ENCODE measurements around the gene AKAP1. TPM values are rescaled to one million over a fixed set of nuclear protein-coding genes. Genes with fewer than 3 reads are reported as not detected.

Gene AKAP1
- polyA plus RNA-seq, 1 experiment: 6.5 TPM

DNA sequence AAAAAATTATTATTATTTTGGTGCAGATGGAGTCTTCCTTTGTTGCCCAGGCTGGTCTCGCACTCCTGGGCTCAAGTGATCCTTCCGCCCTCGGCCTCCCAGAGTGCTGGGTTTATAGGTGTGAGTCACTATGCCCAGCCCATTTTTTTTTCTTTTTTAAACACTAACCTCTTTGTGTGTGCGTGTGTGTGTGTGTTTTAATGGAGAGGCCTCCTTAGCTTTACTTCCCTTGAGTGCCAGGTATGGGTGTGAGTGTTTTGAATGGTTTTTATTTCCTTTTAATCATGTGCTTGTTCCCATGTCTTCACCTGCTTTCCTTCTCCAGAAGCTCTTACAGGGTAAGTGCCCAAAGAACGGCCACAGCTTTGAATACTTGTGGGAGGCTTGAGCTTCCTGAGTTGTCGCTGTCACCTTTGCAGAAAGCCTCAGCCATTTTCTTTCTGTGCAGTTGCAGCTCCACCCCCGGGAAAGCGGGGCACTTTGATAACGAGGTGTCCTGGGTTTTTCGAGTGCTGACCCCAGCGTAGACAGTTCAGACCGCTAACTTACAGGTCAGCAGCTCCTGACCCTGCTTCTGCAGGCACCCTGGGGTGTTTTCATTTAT lies 22.6 kb downstream of the AKAP1 start:
- DNase-seq (ENCODE audit: low read depth, low spot score): no peak
- CTCF ChIA-PET: interaction anchor here (0.5 to 1.9 kb wide), 4 partner anchors 15 to 1142 kb away, joined by 4 to 5 read pairs (median 4); no protein-coding TSS in a partner anchor

DNA sequence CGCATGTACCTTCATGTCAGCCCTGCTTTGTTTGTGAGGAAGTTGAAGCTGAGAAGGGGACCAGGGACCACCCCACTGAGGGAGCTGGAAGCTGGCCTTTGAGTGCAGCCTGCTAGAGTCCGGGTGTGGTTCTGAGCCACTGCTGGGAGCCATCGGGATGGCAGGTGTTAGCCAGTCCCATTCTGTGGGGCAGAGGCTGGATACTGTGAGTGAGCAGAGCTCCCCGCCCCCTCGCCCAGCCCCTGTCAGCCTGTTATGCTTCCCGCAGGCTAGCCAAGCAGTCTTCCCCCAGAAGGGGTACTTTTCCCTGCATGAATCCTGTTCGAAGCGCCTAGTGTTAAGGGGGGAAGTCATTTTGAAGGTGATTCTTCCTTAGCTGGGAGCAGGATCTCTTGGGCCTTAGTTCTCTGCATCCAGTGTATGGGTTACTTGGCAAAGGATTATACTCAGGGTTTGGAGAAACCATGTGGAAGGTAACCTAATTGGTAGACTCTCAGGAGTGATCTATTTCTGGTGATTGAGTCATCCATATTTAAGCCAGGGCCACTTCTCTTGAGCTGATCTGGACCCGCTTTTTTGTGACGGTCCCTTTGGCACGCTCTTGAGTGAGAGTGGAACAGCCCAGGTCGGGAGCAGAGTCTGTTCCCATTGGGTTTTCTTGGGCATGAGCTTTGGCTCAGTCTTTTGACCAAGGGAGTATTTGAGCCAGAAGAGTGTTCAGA lies 23.8 kb downstream of the AKAP1 start:
- Histone ChIP-seq H3K27me3 (ENCODE audit: control insufficient read depth, insufficient read depth, low read length) (no peaks in the 10 kb centered on the region), H3K9me3 (ENCODE audit: control insufficient read depth, insufficient read depth, low read length) (no peaks in the 10 kb centered on the region), H3K4me3 (ENCODE audit: low read depth, low read length) (no peak overlapping the region), H3K27ac (ENCODE audit: low read depth, low read length) (no peak overlapping the region)
- CTCF ChIA-PET: interaction anchor here (1.3 to 2.0 kb wide), 2 partner anchors 12 to 891 kb away, joined by 4 to 9 read pairs; no protein-coding TSS in a partner anchor
- TF ChIP-seq, protein P1, sequence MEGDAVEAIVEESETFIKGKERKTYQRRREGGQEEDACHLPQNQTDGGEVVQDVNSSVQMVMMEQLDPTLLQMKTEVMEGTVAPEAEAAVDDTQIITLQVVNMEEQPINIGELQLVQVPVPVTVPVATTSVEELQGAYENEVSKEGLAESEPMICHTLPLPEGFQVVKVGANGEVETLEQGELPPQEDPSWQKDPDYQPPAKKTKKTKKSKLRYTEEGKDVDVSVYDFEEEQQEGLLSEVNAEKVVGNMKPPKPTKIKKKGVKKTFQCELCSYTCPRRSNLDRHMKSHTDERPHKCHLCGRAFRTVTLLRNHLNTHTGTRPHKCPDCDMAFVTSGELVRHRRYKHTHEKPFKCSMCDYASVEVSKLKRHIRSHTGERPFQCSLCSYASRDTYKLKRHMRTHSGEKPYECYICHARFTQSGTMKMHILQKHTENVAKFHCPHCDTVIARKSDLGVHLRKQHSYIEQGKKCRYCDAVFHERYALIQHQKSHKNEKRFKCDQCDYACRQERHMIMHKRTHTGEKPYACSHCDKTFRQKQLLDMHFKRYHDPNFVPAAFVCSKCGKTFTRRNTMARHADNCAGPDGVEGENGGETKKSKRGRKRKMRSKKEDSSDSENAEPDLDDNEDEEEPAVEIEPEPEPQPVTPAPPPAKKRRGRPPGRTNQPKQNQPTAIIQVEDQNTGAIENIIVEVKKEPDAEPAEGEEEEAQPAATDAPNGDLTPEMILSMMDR (IDR thresholded peaks at IDR 0.05; ENCODE audit: low read depth, low read length): no peak
- POLR2A ChIA-PET: no interaction called here
- DNase-seq (ENCODE audit: low read depth, low spot score): no peak

More for the DNA sequence above, 22.6 kb downstream of the AKAP1 start:
- Histone ChIP-seq H3K27ac (ENCODE audit: low read depth, low read length) (no peak overlapping the region), H3K4me3 (ENCODE audit: low read depth, low read length) (no peak overlapping the region), H3K9me3 (ENCODE audit: control insufficient read depth, insufficient read depth, low read length) (no peaks in the 10 kb centered on the region), H3K27me3 (ENCODE audit: control insufficient read depth, insufficient read depth, low read length) (no peaks in the 10 kb centered on the region)
- TF ChIP-seq, protein P1 (IDR thresholded peaks at IDR 0.05; ENCODE audit: low read depth, low read length): no peak
- POLR2A ChIA-PET: no interaction called here

DNA sequence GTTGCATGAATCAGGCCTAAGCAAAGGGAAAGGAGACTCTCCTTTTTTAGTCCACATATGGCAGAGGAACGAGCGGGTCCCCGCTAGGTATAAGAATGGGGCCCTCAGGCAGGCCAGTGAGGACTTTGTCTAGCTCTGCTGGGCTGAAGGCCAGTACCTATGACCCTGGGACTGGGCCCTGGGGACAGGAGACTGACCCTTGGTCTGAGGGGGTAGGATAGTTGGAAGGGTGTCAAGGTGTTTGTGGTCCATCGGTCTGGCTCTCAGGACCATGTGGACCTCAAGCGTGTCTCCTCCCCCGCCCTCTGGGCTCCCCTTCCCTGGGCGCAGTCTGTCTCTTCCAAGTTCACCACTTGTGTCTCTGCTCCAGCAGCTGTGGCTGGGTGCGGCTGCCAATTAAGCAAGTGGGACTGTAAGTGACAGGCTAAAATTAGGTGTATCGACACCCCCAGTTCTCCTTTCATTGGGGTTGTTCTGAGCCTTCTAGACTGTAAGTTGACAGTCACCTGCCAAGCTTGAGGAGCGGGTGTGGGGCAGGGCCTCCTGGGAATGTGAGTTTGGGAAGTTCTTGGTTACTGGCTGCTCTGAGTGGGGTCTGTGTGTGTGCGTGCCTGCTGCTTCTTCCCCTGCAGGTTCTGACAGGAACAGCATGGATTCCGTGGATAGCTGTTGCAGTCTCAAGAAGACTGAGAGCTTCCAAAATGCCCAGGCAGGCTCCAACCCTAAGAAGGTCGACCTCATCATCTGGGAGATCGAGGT lies 24.5 kb downstream of the AKAP1 start:
- no peak overlapping the region for H3K27ac ChIP-seq (ENCODE audit: low read depth, low read length)

DNA sequence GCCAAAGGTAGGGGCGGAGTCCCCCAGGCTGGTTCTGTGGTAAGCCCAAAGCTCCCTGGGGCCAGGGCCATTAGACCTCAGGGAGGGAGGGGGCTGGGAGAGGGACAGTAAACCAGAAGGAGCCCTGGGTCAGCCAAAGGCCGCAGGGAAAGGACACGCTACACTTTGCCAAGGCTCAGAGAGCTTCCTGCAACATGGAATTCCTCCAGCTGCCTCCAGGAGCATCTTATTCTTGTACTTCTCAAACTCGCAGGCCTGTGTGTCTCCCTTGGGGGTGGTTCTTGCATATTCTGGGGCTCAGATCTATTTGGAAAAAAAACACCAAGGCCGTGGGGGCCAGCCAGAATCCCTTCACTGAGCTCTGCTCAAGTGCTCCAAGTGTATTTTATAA lies 25.1 kb downstream of the AKAP1 start:
- TF ChIP-seq, protein P1 (IDR thresholded peaks at IDR 0.05; ENCODE audit: low read depth, low read length): no peak
- CTCF ChIA-PET: interaction anchor here (0.5 to 2.0 kb wide), 4 partner anchors 11 to 724 kb away, joined by 3 to 9 read pairs (median 6); no protein-coding TSS in a partner anchor
- POLR2A ChIA-PET: interaction anchor here (1.1 kb wide), 1 partner anchor 12 kb away, joined by 4 read pairs; no protein-coding TSS in a partner anchor

More for the DNA sequence above, 24.5 kb downstream of the AKAP1 start:
- Histone ChIP-seq H3K27me3 (ENCODE audit: control insufficient read depth, insufficient read depth, low read length) (no peaks in the 10 kb centered on the region), H3K4me3 (ENCODE audit: low read depth, low read length) (no peak overlapping the region), H3K9me3 (ENCODE audit: control insufficient read depth, insufficient read depth, low read length) (no peaks in the 10 kb centered on the region)
- ChIA-PET POLR2A (interaction anchor here (1.1 kb wide), 1 partner anchor 12 kb away, joined by 4 read pairs; no protein-coding TSS in a partner anchor), CTCF (interaction anchor here (0.9 to 2.0 kb wide), 3 partner anchors 12 to 724 kb away, joined by 3 to 9 read pairs (median 4); no protein-coding TSS in a partner anchor)
- TF ChIP-seq, protein P1 (IDR thresholded peaks at IDR 0.05; ENCODE audit: low read depth, low read length): peak; percentile 26
- no peak for DNase-seq (ENCODE audit: low read depth, low spot score)

More for the DNA sequence above, 25.1 kb downstream of the AKAP1 start:
- Histone ChIP-seq H3K27me3 (ENCODE audit: control insufficient read depth, insufficient read depth, low read length) (no peaks in the 10 kb centered on the region), H3K9me3 (ENCODE audit: control insufficient read depth, insufficient read depth, low read length) (no peaks in the 10 kb centered on the region), H3K27ac (ENCODE audit: low read depth, low read length) (no peak overlapping the region), H3K4me3 (ENCODE audit: low read depth, low read length) (no peak overlapping the region)
- DNase-seq (ENCODE audit: low read depth, low spot score): no peak
